K562 (cell line): ENCODE data around the gene MEA1. TPM values are rescaled to one million over a fixed set of nuclear protein-coding genes. Genes with fewer than 3 reads are reported as not detected.

Source experiments
- ARHGAP35 ChIP-seq: fragments of 450-650 bp; IDR thresholded peaks from 2 replicates; pipeline ENCODE4 v1.6.1; 2018; ENCODE audit not compliant: partially characterized antibody
- CBFA2T2 ChIP-seq: fragments of 450-650 bp; conservative IDR thresholded peaks from 2 replicates; pipeline ENCODE4 v1.6.1; 2017; ENCODE audit warnings: mild to moderate bottlenecking
- CTBP1 ChIP-seq: fragments of 450-650 bp; IDR thresholded peaks from 2 replicates; pipeline ENCODE4 v1.6.1; 2016; ENCODE audit warnings: borderline replicate concordance
- EGR1 ChIP-seq: fragments of 450-650 bp; conservative IDR thresholded peaks from 2 replicates; pipeline ENCODE4 v1.6.1; 2017; ENCODE audit warnings: mild to moderate bottlenecking
- FOXJ2 ChIP-seq: fragments of 200-800 bp; sonication (Bioruptor generic); IDR thresholded peaks from 2 replicates; pipeline ENCODE4 v1.6.1; 2016; ENCODE audit warnings: missing genetic modification characterization, missing compliant biosample characterization
- ZBTB7A ChIP-seq: IDR thresholded peaks from 2 replicates; pipeline ENCODE4 v1.6.1; 2011; ENCODE audit warnings: low read depth, mild to moderate bottlenecking, low read length, moderate library complexity, borderline replicate concordance; ENCODE audit not compliant: control insufficient read depth
- ZNF830 ChIP-seq: fragments of 250-450 bp; sonication (Bioruptor Pico); IDR thresholded peaks from 2 replicates; pipeline ENCODE4 v1.5.0; 2021; ENCODE audit warnings: mild to moderate bottlenecking
- ZSCAN29 ChIP-seq: fragments of 450-650 bp; IDR thresholded peaks from 2 replicates; pipeline ENCODE4 v1.6.1; 2017
- polyA plus RNA-seq, 8 experiments: library from polyadenylated mRNA; depleted of rRNA in 4 of 8; stranded (reverse) in 5 of 8; unstranded in 3 of 8; fragments of >200 nt; fragmentation: Nextera tagmentation in 2 of 8; fragmentation: Illumina TruSeq in 1 of 8; extraction: Ambion mirVana in 2 of 8; extraction: Trizol in 1 of 8; gene quantifications; 2 replicates each; pipeline versions ENCODE4 v1.2.1 to v1.2.3, GENCODE V29; 2011 to 2014; ENCODE audit warnings: inconsistent platforms in 1 of 8, missing spikeins in 1 of 8
- total RNA-seq, 7 experiments: library from RNA; depleted of rRNA in 6 of 7; stranded (reverse); fragments of >200 nt in 6 of 7; fragmentation: Illumina TruSeq in 2 of 7; extraction: Trizol in 2 of 7; gene quantifications; 2 replicates each; pipeline versions ENCODE4 v1.2.1 to v1.2.3, GENCODE V29; 2011 to 2021; ENCODE audit warnings: low replicate concordance in 1 of 7
- TF ChIP-seq, protein P1 (sequence below): sonication (generic); formaldehyde crosslinking; IDR thresholded peaks from 2 replicates; pipeline ENCODE4 v1.8.1; 2023; ENCODE audit warnings: mild to moderate bottlenecking, missing genetic modification reagents
- TF ChIP-seq, protein P2 (sequence below), 2 experiments: fragments of 250-450 bp in 1 of 2; fragments of 450-650 bp in 1 of 2; sonication (Bioruptor Pico) in 1 of 2; IDR thresholded peaks; 2 replicates each; pipeline versions ENCODE4 v1.6.1 to v1.8.0; 2016 to 2021; ENCODE audit warnings: mild to moderate bottlenecking in 2 of 2, moderate library complexity in 2 of 2, missing compliant biosample characterization in 1 of 2, missing genetic modification characterization in 1 of 2
- TF ChIP-seq, protein P3 (sequence below): sonication (generic); formaldehyde crosslinking; IDR thresholded peaks from 2 replicates; pipeline ENCODE4 v1.8.0; 2022; ENCODE audit warnings: missing genetic modification reagents, mild to moderate bottlenecking, borderline replicate concordance
- TF ChIP-seq, protein P4 (sequence below): fragments of 250-450 bp; sonication (Bioruptor Pico); IDR thresholded peaks from 2 replicates; pipeline ENCODE4 v1.4.0; 2020
- TF ChIP-seq, protein P5 (sequence below): fragments of 250-450 bp; sonication (Bioruptor Pico); IDR thresholded peaks from 2 replicates; pipeline ENCODE4 v1.4.0; 2020
- TF ChIP-seq, protein P6 (sequence below): sonication (generic); formaldehyde crosslinking; IDR thresholded peaks from 2 replicates; pipeline ENCODE4 v1.8.1; 2023; ENCODE audit warnings: mild to moderate bottlenecking, missing genetic modification reagents

The MEA1 gene
- total and polyA plus RNA-seq, 9 of the 15 experiments (the other 6 are each of a cell fraction or from before 2014, with no cell fraction given): 86.8 to 210 (median 152) TPM

DNA sequence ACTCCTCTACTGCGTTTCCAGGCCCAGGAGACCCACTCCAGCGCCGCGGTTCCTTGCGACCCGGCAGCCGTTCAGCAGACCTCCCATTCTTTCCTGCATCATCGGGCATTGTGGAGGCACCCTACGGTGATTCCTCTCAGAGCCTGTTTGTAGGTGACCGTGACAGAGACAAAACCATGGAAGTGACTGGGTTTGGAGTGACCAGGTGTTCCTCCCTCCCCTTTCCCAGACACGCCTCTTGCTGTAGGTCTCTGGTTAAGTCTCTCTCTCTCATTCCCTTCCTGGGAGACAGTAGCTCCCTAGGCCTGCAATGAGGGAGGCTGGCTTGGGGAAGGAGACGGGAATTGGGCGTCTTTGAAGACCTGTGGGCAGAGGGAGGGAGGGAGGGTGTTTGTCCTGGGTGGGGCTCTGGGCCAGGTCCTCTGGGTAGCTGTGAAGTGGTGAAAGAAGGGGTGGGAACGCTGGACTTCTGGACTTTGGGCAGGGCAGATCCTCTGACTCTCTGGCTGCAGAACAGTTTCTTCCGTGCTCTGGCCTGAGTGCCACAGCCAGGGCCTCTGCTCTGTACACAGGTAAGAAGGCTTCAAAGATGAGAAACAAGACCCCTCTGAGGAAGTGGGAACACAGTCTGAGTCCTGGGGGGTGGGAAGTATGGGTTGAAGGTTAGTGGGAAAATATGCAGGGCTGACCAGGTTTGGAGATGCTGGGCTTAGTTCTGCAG lies 46.4 kb upstream of the MEA1 start (continued):
- TF ChIP-seq, protein P1, sequence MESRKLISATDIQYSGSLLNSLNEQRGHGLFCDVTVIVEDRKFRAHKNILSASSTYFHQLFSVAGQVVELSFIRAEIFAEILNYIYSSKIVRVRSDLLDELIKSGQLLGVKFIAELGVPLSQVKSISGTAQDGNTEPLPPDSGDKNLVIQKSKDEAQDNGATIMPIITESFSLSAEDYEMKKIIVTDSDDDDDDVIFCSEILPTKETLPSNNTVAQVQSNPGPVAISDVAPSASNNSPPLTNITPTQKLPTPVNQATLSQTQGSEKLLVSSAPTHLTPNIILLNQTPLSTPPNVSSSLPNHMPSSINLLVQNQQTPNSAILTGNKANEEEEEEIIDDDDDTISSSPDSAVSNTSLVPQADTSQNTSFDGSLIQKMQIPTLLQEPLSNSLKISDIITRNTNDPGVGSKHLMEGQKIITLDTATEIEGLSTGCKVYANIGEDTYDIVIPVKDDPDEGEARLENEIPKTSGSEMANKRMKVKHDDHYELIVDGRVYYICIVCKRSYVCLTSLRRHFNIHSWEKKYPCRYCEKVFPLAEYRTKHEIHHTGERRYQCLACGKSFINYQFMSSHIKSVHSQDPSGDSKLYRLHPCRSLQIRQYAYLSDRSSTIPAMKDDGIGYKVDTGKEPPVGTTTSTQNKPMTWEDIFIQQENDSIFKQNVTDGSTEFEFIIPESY (CRISPR knock-in tag): no peak
- no peak for TF ChIP-seq ARHGAP35
- TF ChIP-seq, protein P2, sequence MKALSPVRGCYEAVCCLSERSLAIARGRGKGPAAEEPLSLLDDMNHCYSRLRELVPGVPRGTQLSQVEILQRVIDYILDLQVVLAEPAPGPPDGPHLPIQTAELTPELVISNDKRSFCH (CRISPR knock-in tag; IDR thresholded peaks at IDR 0.05): no peak
- TF ChIP-seq, protein P2 (tag; IDR thresholded peaks at IDR 0.05): no peak
- TF ChIP-seq, protein P3, sequence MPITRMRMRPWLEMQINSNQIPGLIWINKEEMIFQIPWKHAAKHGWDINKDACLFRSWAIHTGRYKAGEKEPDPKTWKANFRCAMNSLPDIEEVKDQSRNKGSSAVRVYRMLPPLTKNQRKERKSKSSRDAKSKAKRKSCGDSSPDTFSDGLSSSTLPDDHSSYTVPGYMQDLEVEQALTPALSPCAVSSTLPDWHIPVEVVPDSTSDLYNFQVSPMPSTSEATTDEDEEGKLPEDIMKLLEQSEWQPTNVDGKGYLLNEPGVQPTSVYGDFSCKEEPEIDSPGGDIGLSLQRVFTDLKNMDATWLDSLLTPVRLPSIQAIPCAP (CRISPR knock-in tag): no peak
- TF ChIP-seq, protein P4, sequence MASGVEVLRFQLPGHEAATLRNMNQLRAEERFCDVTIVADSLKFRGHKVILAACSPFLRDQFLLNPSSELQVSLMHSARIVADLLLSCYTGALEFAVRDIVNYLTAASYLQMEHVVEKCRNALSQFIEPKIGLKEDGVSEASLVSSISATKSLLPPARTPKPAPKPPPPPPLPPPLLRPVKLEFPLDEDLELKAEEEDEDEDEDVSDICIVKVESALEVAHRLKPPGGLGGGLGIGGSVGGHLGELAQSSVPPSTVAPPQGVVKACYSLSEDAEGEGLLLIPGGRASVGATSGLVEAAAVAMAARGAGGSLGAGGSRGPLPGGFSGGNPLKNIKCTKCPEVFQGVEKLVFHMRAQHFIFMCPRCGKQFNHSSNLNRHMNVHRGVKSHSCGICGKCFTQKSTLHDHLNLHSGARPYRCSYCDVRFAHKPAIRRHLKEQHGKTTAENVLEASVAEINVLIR (CRISPR knock-in tag): no peak
- no peak for TF ChIP-seq FOXJ2 (tag)
- no peak for TF ChIP-seq ZSCAN29
- TF ChIP-seq, protein P5, sequence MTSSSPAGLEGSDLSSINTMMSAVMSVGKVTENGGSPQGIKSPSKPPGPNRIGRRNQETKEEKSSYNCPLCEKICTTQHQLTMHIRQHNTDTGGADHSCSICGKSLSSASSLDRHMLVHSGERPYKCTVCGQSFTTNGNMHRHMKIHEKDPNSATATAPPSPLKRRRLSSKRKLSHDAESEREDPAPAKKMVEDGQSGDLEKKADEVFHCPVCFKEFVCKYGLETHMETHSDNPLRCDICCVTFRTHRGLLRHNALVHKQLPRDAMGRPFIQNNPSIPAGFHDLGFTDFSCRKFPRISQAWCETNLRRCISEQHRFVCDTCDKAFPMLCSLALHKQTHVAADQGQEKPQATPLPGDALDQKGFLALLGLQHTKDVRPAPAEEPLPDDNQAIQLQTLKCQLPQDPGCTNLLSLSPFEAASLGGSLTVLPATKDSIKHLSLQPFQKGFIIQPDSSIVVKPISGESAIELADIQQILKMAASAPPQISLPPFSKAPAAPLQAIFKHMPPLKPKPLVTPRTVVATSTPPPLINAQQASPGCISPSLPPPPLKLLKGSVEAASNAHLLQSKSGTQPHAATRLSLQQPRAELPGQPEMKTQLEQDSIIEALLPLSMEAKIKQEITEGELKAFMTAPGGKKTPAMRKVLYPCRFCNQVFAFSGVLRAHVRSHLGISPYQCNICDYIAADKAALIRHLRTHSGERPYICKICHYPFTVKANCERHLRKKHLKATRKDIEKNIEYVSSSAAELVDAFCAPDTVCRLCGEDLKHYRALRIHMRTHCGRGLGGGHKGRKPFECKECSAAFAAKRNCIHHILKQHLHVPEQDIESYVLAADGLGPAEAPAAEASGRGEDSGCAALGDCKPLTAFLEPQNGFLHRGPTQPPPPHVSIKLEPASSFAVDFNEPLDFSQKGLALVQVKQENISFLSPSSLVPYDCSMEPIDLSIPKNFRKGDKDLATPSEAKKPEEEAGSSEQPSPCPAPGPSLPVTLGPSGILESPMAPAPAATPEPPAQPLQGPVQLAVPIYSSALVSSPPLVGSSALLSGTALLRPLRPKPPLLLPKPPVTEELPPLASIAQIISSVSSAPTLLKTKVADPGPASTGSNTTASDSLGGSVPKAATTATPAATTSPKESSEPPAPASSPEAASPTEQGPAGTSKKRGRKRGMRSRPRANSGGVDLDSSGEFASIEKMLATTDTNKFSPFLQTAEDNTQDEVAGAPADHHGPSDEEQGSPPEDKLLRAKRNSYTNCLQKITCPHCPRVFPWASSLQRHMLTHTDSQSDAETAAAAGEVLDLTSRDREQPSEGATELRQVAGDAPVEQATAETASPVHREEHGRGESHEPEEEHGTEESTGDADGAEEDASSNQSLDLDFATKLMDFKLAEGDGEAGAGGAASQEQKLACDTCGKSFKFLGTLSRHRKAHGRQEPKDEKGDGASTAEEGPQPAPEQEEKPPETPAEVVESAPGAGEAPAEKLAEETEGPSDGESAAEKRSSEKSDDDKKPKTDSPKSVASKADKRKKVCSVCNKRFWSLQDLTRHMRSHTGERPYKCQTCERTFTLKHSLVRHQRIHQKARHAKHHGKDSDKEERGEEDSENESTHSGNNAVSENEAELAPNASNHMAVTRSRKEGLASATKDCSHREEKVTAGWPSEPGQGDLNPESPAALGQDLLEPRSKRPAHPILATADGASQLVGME: no peak
- no peak for TF ChIP-seq ZNF830 (CRISPR knock-in tag)
- TF ChIP-seq, protein P6, sequence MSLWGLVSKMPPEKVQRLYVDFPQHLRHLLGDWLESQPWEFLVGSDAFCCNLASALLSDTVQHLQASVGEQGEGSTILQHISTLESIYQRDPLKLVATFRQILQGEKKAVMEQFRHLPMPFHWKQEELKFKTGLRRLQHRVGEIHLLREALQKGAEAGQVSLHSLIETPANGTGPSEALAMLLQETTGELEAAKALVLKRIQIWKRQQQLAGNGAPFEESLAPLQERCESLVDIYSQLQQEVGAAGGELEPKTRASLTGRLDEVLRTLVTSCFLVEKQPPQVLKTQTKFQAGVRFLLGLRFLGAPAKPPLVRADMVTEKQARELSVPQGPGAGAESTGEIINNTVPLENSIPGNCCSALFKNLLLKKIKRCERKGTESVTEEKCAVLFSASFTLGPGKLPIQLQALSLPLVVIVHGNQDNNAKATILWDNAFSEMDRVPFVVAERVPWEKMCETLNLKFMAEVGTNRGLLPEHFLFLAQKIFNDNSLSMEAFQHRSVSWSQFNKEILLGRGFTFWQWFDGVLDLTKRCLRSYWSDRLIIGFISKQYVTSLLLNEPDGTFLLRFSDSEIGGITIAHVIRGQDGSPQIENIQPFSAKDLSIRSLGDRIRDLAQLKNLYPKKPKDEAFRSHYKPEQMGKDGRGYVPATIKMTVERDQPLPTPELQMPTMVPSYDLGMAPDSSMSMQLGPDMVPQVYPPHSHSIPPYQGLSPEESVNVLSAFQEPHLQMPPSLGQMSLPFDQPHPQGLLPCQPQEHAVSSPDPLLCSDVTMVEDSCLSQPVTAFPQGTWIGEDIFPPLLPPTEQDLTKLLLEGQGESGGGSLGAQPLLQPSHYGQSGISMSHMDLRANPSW: no peak
- TF ChIP-seq CTBP1: no peak
- TF ChIP-seq EGR1: no peak
- TF ChIP-seq ZBTB7A: no peak
- no peak for TF ChIP-seq CBFA2T2
